ENCODE results near the gene RFFL. TPM values are rescaled to one million over a fixed set of nuclear protein-coding genes. Genes with fewer than 3 reads are reported as not detected.
"Not testable (repeated sequence)": the region's sequence is repeated elsewhere in the genome, so short reads cannot be mapped to it uniquely, and the experiment has no call there.

Gene RFFL
- polyA plus RNA-seq, 10 donors: 6.8 to 10.4 (median 8.7) TPM

GRCh38 chr17:35050170-35050569 lies 13.3 kb downstream of the RFFL start:
- DNase-seq: no peak

GRCh38 chr17:35048685-35049379 lies 14.7 kb downstream of the RFFL start:
- DNase-seq: no peak

GRCh38 chr17:35046740-35047283 lies 16.7 kb downstream of the RFFL start:
- DNase-seq: peak in 2 of 3 donors; percentile 19 to 33

- DNase-seq: no peak
Measured at GRCh38 chr17:35046245-35046644, 17.3 kb downstream of the RFFL start.

GRCh38 chr17:35045458-35045979 lies 18.0 kb downstream of the RFFL start:
- not testable (repeated sequence) for DNase-seq

GRCh38 chr17:35044181-35044580 lies 19.3 kb downstream of the RFFL start:
- no peak for DNase-seq

GRCh38 chr17:35041390-35041789 lies 22.1 kb downstream of the RFFL start:
- DNase-seq: no peak

- DNase-seq: no peak
Measured at GRCh38 chr17:35038453-35038852, 25.1 kb downstream of the RFFL start.

- no peak for DNase-seq
Measured at GRCh38 chr17:35030780-35031179, 32.7 kb downstream of the RFFL start.

- DNase-seq: no peak
Measured at GRCh38 chr17:35028531-35029262, 34.8 kb downstream of the RFFL start.

GRCh38 chr17:35028097-35028496 lies 35.4 kb downstream of the RFFL start:
- not testable (repeated sequence) for DNase-seq

GRCh38 chr17:35025541-35025940 lies 38.0 kb downstream of the RFFL start:
- DNase-seq: no peak

- no peak for DNase-seq
Measured at GRCh38 chr17:35023538-35023937, 40.0 kb downstream of the RFFL start.

GRCh38 chr17:35022536-35023063 lies 40.9 kb downstream of the RFFL start:
- DNase-seq: peak in 1 of 3 donors; percentile 33

GRCh38 chr17:35021520-35022380 lies 41.8 kb downstream of the RFFL start:
- no peak for DNase-seq

- no peak for DNase-seq
Measured at GRCh38 chr17:35019386-35020179, 43.9 kb downstream of the RFFL start.

- no peak for DNase-seq
Measured at GRCh38 chr17:35018814-35019213, 44.7 kb downstream of the RFFL start.

- DNase-seq: no peak
Measured at GRCh38 chr17:35017021-35017420, 46.5 kb downstream of the RFFL start.

- no peak for DNase-seq
Measured at GRCh38 chr17:35016369-35016768, 47.1 kb downstream of the RFFL start.

- no peak for DNase-seq
Measured at GRCh38 chr17:35011671-35012216, 51.8 kb downstream of the RFFL start.

Data from muscle of back (tissue), 11 donors.